HUES64 (cell line): Measurements from ENCODE around the gene TNRC6B.

Experiments
- H3K27ac ChIP-seq: 2 replicates; pipeline ENCODE4 v1.7.0; 2013; ENCODE audit warnings: low read depth, low read length, inconsistent platforms
- H3K27me3 ChIP-seq: 2 replicates; pipeline ENCODE4 v1.6.1; 2013; ENCODE audit warnings: mild to moderate bottlenecking, low read length; ENCODE audit not compliant: insufficient read depth
- H3K36me3 ChIP-seq: 2 replicates; pipeline ENCODE4 v1.6.1; 2013; ENCODE audit warnings: mild to moderate bottlenecking, low read length; ENCODE audit not compliant: insufficient read depth
- H3K4me1 ChIP-seq: 2 replicates; pipeline ENCODE4 v1.6.1; 2013; ENCODE audit warnings: mild to moderate bottlenecking, low read length, moderate library complexity; ENCODE audit not compliant: insufficient read depth
- H3K4me3 ChIP-seq: 2 replicates; pipeline ENCODE4 v1.5.1; 2013; ENCODE audit warnings: mild to moderate bottlenecking, low read length, moderate library complexity
- H3K9ac ChIP-seq: 2 replicates; pipeline ENCODE4 v1.6.1; 2013; ENCODE audit warnings: mild to moderate bottlenecking, low read depth, low read length
- H3K9me3 ChIP-seq: 2 replicates; pipeline ENCODE4 v1.6.1; 2013; ENCODE audit warnings: low read depth, low read length; ENCODE audit not compliant: insufficient read depth
- WGBS: fragments of 150-250, 120-280 bp; methylation state at CpG from one replicate; pipeline ENCODE4 v1.1.7; 2013; ENCODE audit warnings: missing lambda C conversion rate; 5-methylcytosine and 5-hydroxymethylcytosine counted together

The TNRC6B gene

DNA sequence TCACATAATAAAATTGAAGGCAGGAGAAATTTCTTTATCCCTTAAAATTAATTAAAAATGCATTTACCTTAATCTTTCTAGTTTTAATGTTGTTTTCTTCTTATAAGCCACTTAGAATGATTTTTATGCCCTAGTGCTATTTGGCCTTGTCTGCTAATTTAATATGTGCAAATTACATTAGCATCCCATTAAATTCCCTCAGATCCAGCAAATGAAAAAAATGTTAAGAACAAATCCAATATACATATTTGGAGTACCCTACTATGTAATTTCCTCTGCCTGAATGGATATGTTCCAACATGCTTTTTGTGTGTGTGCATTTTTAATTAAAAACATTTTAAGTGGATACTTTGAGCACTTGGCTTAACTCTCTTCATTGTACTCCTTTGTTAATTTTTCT is 56.9 kb downstream of the TNRC6B start:
- Histone ChIP-seq H3K27me3 (no peaks in the 10 kb centered on the region), H3K4me3 (no peak overlapping the region), H3K27ac (no peak overlapping the region), H3K4me1 (peaks cover 28% of the 10 kb centered on the region), H3K9me3 (no peaks in the 10 kb centered on the region), H3K36me3 (peaks cover 12% of the 10 kb centered on the region), H3K9ac (no peak overlapping the region)

DNA sequence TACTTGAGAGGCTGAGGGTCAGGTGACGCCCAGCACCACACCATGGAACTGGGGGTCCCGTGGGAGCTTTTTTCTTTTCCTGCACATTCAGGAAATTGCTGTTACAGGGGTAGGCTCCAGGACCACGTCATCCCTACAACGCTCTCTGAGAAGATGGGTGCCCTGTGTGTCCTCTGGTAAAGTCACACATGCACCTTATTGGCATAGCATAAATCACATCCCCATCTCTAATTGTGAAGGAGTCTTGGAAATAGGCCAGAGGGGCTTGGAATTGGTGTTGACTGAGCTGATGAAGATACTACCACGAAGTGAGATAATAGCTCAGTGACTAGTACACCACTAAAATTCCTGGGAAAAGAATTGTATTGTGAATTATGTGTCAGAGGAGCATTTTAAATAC is 57.6 kb downstream of the TNRC6B start:
- WGBS: 34% methylated on average over 5 of the region's 5 CpGs
- H3K4me1 ChIP-seq: peaks cover 28% of the 10 kb centered on the region
- H3K27ac ChIP-seq: no peak overlapping the region
- no peak overlapping the region for H3K9ac ChIP-seq
- H3K9me3 ChIP-seq: no peaks in the 10 kb centered on the region
- H3K36me3 ChIP-seq: peaks cover 9% of the 10 kb centered on the region
- no peak overlapping the region for H3K4me3 ChIP-seq
- no peaks in the 10 kb centered on the region for H3K27me3 ChIP-seq

DNA sequence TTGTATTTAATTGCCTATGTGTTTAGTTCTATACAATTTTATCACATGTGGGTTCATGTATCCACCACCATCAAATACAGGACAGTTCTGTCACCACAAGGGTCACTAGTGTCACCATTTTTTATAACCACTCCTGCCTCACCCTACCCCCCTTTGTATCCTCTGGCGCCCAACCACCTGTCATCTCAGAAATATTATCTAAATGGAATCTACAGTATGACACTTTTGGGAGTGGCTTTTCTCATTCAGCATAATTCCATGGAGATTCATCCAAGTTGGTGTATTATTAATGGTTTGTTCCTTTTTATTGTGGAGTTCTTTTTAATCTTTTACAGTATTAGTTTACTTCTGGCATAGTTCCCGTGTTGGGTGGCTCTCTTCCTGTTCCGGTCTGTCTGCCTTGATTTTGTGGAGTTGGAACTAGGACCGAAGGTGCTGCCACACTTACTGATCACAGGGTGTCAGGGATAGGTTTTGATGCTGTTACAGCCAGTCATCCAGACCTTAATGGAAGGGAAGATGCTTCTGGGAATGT is 58.5 kb downstream of the TNRC6B start:
- Histone ChIP-seq H3K9ac (no peak overlapping the region), H3K9me3 (no peaks in the 10 kb centered on the region), H3K27ac (no peak overlapping the region), H3K4me1 (peaks cover 37% of the 10 kb centered on the region), H3K4me3 (no peak overlapping the region), H3K27me3 (no peaks in the 10 kb centered on the region), H3K36me3 (peaks cover 9% of the 10 kb centered on the region)
- WGBS: 91% methylated on average over 4 of the region's 4 CpGs

DNA sequence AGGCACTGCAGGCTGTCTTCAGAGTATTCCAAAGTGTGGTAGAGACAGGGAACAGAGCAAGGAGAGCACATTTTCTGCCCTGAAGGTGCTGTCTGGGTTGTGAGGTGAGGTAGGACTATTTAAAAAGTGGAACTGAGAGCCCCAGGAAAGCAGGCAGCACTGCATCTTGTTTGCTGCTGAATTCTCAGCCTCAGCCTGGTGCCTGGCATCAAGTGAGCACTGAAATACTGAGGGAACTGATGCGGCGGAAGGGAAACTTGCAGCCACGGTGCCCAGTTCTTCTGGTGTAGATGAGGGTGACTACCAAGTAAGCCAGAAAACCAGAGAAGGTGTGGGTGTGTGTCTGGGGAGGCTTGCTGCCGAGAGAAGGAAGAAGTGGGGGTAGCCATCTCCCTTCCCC is 59.5 kb downstream of the TNRC6B start:
- Histone ChIP-seq H3K4me1 (peaks cover 33% of the 10 kb centered on the region), H3K27me3 (no peaks in the 10 kb centered on the region), H3K36me3 (peaks cover 2% of the 10 kb centered on the region; the same call in 1 of the 2 replicates), H3K9me3 (no peaks in the 10 kb centered on the region), H3K9ac (no peak overlapping the region), H3K4me3 (no peak overlapping the region), H3K27ac (no peak overlapping the region)
- 95% methylated on average over 3 of the region's 4 CpGs for WGBS

DNA sequence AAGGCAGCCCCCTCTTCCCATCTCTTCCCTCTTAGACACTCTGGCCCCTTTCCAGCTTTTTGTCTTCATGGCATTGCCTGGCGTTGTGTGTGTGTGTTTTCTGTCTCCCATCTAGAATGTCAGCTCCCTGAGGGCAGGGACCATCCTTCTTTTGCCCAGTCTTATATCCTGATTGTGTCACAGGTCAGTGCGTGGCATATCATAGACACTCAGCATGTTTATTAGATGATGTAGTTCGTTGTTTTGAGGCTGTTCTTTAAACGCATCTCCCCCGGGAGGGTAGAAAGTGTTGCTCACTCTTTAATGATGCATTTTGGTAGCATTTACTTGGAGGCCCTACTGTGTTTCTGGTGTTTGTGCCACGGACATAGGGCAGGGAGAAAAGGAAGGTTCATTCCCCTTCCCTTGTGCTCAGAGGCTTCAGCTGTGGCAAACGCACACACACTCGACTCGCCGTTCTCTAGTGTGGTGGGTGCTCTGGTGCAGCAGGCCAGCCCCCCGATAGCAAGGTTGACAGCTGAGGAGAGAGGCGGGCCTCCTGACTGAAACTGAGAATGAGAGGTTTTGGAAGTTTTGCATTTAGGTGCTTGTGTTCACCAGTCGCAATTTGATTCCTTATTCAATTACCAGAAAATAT is 60.2 kb downstream of the TNRC6B start:
- H3K4me1 ChIP-seq: peaks cover 31% of the 10 kb centered on the region
- WGBS: 91% methylated on average over 12 of the region's 13 CpGs
- no peak overlapping the region for H3K9ac ChIP-seq

DNA sequence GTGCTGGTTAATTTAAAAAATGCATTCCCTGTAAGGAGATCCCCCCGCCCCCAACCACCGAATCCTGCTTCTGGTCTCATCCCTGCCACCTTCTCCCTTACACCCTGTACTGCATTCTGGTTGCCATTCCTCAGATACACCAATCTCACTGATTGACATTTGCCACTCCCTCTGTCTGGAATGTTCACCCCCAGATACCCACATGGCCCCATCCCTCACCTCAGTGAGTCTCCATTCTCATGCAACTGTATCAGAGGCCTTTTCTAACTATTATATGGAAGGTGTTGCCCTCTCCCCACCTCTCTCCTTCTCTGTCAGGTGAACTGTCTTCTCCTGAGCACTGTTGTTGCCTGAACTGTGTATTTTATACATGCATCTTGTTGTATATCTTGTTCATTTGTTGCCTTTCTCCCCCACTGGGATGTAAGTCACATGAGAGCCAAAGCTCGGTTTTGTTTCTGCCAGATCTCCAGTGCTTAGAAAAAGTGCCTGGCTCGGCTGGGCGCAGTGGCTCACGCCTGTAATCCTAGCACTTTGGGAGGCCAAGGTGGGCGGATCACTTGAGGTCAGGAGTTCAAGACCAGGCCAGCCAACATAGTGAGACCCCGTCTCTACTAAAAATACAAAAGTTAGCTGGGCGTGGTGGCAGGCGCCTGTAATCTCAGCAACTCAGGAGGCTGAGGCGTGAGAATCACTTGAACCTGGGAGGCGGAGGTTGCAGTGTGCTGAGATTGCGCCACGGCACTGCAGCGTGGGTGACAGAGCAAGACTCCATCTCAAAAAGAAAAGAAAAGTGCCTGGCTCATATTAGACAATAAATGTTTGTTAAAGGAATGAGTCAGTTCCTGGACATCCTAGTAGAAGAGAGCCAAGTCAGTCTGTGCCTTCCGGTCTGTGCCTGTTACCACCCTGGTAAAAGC is 61.0 kb downstream of the TNRC6B start:
- H3K27ac ChIP-seq: peak overlapping the region; percentile 28; the same call in 1 of the 2 replicates
- no peaks in the 10 kb centered on the region for H3K27me3 ChIP-seq
- H3K36me3 ChIP-seq: no peaks in the 10 kb centered on the region
- no peak overlapping the region for H3K9ac ChIP-seq
- H3K4me1 ChIP-seq: peaks cover 31% of the 10 kb centered on the region
- H3K4me3 ChIP-seq: no peak overlapping the region
- WGBS: 90% methylated on average over 16 of the region's 16 CpGs
- no peaks in the 10 kb centered on the region for H3K9me3 ChIP-seq

More for the DNA sequence above, 60.2 kb downstream of the TNRC6B start:
- Histone ChIP-seq H3K27ac (no peak overlapping the region), H3K27me3 (no peaks in the 10 kb centered on the region), H3K9me3 (no peaks in the 10 kb centered on the region), H3K4me3 (no peak overlapping the region), H3K36me3 (no peaks in the 10 kb centered on the region)

DNA sequence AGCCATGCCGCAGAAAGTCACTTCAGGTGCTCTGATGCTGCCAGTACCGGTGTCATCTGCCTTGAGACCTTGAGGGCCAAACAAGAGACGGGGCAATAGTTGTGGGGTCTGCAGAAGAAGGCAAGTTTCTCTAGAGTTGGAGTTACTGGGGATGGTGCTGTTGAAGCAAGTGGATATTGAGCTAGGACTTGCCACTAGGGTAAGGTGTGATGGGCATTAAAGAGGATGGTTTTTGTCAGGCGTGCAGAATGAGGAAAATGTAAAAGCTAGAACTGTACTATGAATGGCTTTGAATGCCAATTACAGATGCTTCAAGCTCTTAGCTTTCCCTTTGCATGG is 61.6 kb downstream of the TNRC6B start:
- H3K27me3 ChIP-seq: no peaks in the 10 kb centered on the region
- H3K9ac ChIP-seq: no peak overlapping the region
- H3K4me3 ChIP-seq: no peak overlapping the region
- no peaks in the 10 kb centered on the region for H3K36me3 ChIP-seq
- no peaks in the 10 kb centered on the region for H3K9me3 ChIP-seq
- peaks cover 31% of the 10 kb centered on the region for H3K4me1 ChIP-seq
- WGBS: 93% methylated on average over 4 of the region's 4 CpGs
- no peak overlapping the region for H3K27ac ChIP-seq

DNA sequence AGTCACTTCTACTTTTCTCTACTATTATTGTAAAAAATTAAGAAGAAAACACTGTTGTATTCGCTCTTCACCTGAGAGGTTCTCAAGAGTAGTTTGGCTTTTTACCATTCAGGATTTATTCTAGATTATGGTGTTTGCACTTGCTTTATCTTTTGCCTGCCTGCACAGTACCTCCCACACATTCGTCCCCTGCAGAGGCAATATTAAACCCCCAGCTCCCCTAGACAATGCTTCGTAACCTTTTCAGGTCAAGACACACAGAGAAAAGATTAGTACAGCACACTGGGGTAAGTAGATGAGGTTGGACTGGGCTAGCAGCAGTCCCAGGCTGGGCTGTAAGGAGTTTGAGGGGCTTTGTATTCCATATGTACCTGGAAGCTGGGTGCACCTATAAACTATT is 62.4 kb downstream of the TNRC6B start:
- Histone ChIP-seq H3K27me3 (no peaks in the 10 kb centered on the region), H3K27ac (no peak overlapping the region), H3K36me3 (no peaks in the 10 kb centered on the region), H3K9me3 (no peaks in the 10 kb centered on the region), H3K9ac (no peak overlapping the region), H3K4me1 (peaks cover 29% of the 10 kb centered on the region), H3K4me3 (no peak overlapping the region)
- WGBS: 77% methylated on average over 3 of the region's 3 CpGs

DNA sequence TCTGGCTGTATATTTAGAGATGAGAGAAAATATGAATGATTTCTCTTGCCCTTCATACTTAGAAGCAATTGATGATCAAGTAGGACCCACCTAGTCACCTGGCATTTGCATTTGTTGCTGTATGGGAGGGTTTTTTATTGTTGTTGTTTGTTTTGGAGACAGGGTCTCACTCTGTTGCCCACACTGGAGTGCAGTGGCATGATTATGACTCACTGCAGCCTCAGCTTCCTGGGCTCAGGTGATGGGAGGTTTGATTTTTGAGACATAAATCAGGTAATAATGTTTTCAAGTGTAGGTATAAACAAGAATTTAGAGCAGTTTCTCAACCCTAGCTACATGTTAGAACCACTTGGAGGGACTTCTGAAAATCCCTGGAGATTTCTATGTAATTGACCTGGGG is 63.0 kb downstream of the TNRC6B start:
- Histone ChIP-seq H3K9ac (no peak overlapping the region), H3K36me3 (0 out of 2 replicates have a peak, but pooled peaks cover 3% of the 10 kb centered on the region), H3K4me3 (no peak overlapping the region), H3K4me1 (peaks cover 29% of the 10 kb centered on the region), H3K9me3 (no peaks in the 10 kb centered on the region), H3K27me3 (no peaks in the 10 kb centered on the region), H3K27ac (no peak overlapping the region)

DNA sequence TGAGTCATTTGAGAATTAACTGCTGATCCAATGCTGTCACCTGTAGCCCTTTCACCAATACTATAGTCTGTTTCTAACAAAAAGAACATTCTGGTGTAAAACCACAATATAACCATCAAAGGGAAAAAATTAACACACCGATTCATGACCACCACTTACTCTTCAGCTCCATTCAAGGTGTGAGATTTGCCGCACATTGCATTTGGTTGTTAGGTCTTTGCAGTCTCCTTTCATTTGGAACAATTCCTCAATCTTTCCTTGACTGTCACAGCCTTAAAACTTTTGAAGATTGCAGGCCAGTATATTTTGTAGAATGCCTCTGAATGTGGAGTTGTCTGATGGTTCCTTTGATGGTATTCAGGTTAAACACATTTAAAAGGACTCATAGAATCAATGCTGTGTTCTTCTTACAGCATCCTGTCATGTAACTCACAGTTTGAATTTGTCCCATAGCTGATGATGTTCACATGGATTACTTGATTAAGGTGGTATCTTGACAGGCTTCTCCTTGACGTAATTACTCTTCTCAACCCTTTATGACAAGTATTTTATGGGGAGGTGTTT is 63.6 kb downstream of the TNRC6B start:
- Histone ChIP-seq H3K9ac (no peak overlapping the region), H3K9me3 (no peaks in the 10 kb centered on the region), H3K36me3 (0 out of 2 replicates have a peak, but pooled peaks cover 7% of the 10 kb centered on the region), H3K4me3 (no peak overlapping the region), H3K27ac (no peak overlapping the region), H3K4me1 (peaks cover 29% of the 10 kb centered on the region), H3K27me3 (no peaks in the 10 kb centered on the region)
- 83% methylated on average over 2 of the region's 3 CpGs for WGBS

DNA sequence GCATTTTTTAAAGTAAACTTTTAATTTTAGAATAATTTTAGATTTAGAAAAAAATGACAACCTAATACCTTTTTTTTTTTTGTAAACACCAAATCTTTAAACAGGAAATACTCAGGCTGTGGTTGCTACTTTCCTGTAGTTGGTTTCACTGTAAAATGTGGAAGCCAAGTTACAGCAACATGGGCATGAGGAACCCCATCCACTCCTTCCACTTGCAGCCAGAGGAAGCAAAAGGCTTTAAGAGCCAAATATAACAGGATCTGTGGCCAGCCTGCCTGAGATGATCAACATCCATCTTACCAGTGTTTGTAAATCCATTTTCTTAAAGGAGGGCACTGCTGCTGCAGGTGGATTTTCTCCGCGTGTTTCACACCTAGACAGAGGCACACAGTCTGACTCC is 66.2 kb downstream of the TNRC6B start:
- Histone ChIP-seq H3K27me3 (no peaks in the 10 kb centered on the region), H3K4me1 (peaks cover 21% of the 10 kb centered on the region), H3K36me3 (peaks cover 27% of the 10 kb centered on the region), H3K9me3 (no peaks in the 10 kb centered on the region), H3K4me3 (no peak overlapping the region), H3K9ac (no peak overlapping the region), H3K27ac (no peak overlapping the region)
- WGBS: 100% methylated on average over 2 of the region's 2 CpGs
